Measurements from ENCODE around the gene C3orf70.

The C3orf70 gene

GRCh38 chr3:185126201-185126600, 26.7 kb downstream of the C3orf70 start:
- TF ChIP-seq NFIC (IDR thresholded peaks at IDR 0.05): no peak
- TF ChIP-seq, protein P1, sequence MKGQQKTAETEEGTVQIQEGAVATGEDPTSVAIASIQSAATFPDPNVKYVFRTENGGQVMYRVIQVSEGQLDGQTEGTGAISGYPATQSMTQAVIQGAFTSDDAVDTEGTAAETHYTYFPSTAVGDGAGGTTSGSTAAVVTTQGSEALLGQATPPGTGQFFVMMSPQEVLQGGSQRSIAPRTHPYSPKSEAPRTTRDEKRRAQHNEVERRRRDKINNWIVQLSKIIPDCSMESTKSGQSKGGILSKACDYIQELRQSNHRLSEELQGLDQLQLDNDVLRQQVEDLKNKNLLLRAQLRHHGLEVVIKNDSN (IDR thresholded peaks at IDR 0.05): no peak
- no peak for TF ChIP-seq ZBTB7A (IDR thresholded peaks at IDR 0.05; ENCODE audit: low read depth)
- TF ChIP-seq YY1 (IDR thresholded peaks at IDR 0.05; ENCODE audit: low read depth): no peak
- TF ChIP-seq CEBPB (IDR thresholded peaks at IDR 0.05): no peak
- no peak for TF ChIP-seq TEAD4 (IDR thresholded peaks at IDR 0.05)
- TF ChIP-seq EP300 (IDR thresholded peaks at IDR 0.05; ENCODE audit: borderline replicate concordance): no peak
- no peak for TF ChIP-seq TAF1 (IDR thresholded peaks at IDR 0.05; ENCODE audit: low read depth)
- TF ChIP-seq EGR1 (IDR thresholded peaks at IDR 0.05): no peak
- TF ChIP-seq RAD21 (IDR thresholded peaks at IDR 0.05; ENCODE audit: low read depth): no peak
- TF ChIP-seq, protein P2, sequence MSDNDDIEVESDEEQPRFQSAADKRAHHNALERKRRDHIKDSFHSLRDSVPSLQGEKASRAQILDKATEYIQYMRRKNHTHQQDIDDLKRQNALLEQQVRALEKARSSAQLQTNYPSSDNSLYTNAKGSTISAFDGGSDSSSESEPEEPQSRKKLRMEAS (IDR thresholded peaks at IDR 0.05): no peak
- no peak for TF ChIP-seq TCF12 (IDR thresholded peaks at IDR 0.05; ENCODE audit: low read depth)
- TF ChIP-seq, protein P3, sequence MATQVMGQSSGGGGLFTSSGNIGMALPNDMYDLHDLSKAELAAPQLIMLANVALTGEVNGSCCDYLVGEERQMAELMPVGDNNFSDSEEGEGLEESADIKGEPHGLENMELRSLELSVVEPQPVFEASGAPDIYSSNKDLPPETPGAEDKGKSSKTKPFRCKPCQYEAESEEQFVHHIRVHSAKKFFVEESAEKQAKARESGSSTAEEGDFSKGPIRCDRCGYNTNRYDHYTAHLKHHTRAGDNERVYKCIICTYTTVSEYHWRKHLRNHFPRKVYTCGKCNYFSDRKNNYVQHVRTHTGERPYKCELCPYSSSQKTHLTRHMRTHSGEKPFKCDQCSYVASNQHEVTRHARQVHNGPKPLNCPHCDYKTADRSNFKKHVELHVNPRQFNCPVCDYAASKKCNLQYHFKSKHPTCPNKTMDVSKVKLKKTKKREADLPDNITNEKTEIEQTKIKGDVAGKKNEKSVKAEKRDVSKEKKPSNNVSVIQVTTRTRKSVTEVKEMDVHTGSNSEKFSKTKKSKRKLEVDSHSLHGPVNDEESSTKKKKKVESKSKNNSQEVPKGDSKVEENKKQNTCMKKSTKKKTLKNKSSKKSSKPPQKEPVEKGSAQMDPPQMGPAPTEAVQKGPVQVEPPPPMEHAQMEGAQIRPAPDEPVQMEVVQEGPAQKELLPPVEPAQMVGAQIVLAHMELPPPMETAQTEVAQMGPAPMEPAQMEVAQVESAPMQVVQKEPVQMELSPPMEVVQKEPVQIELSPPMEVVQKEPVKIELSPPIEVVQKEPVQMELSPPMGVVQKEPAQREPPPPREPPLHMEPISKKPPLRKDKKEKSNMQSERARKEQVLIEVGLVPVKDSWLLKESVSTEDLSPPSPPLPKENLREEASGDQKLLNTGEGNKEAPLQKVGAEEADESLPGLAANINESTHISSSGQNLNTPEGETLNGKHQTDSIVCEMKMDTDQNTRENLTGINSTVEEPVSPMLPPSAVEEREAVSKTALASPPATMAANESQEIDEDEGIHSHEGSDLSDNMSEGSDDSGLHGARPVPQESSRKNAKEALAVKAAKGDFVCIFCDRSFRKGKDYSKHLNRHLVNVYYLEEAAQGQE (IDR thresholded peaks at IDR 0.05; ENCODE audit: low read depth): no peak

DNA sequence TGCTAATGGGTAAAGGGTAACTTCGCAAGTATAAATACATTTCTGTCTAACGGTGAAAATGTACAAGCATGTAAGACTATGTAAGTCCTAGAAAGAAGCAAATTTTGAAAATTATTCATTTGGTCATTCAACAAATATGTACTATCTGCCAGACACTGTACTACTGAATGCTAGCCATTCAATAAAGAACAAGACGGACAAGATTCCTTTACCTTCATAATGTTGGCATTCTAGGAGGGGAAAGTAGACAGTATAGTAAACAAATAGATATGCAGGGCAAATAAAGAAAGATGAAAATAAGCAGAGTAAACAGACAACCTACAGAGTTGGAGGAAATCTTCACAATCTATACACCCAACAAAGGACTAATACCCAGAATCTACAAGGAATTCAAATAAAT, 32.7 kb downstream of the C3orf70 start:
- no peak for TF ChIP-seq NFIC (IDR thresholded peaks at IDR 0.05)
- TF ChIP-seq TCF12 (IDR thresholded peaks at IDR 0.05; ENCODE audit: low read depth): no peak
- no peak for TF ChIP-seq RAD21 (IDR thresholded peaks at IDR 0.05; ENCODE audit: low read depth)
- no peak for TF ChIP-seq TEAD4 (IDR thresholded peaks at IDR 0.05)
- TF ChIP-seq TAF1 (IDR thresholded peaks at IDR 0.05; ENCODE audit: low read depth): no peak
- TF ChIP-seq, protein P1 (IDR thresholded peaks at IDR 0.05): no peak
- no peak for TF ChIP-seq ZBTB7A (IDR thresholded peaks at IDR 0.05; ENCODE audit: low read depth)
- TF ChIP-seq CEBPB (IDR thresholded peaks at IDR 0.05): no peak
- TF ChIP-seq YY1 (IDR thresholded peaks at IDR 0.05; ENCODE audit: low read depth): no peak
- TF ChIP-seq FOXM1 (IDR thresholded peaks at IDR 0.05; ENCODE audit: borderline replicate concordance, low read depth): no peak
- TF ChIP-seq, protein P3 (IDR thresholded peaks at IDR 0.05; ENCODE audit: low read depth): no peak
- TF ChIP-seq, protein P2 (IDR thresholded peaks at IDR 0.05): no peak

- TF ChIP-seq CEBPB (IDR thresholded peaks at IDR 0.05) (no peak), RAD21 (IDR thresholded peaks at IDR 0.05; ENCODE audit: low read depth) (no peak)
Observed at GRCh38 chr3:185115371-185115770, 37.5 kb downstream of the C3orf70 start.

GRCh38 chr3:185114756-185115155, 38.1 kb downstream of the C3orf70 start:
- TF ChIP-seq, protein P2 (IDR thresholded peaks at IDR 0.05): no peak
- TF ChIP-seq CEBPB (IDR thresholded peaks at IDR 0.05) (no peak), FOXM1 (IDR thresholded peaks at IDR 0.05; ENCODE audit: borderline replicate concordance, low read depth) (no peak), RAD21 (IDR thresholded peaks at IDR 0.05; ENCODE audit: low read depth) (no peak), TAF1 (IDR thresholded peaks at IDR 0.05; ENCODE audit: low read depth) (no peak), ZBTB7A (IDR thresholded peaks at IDR 0.05; ENCODE audit: low read depth) (no peak), NFIC (IDR thresholded peaks at IDR 0.05) (no peak), TCF12 (IDR thresholded peaks at IDR 0.05; ENCODE audit: low read depth) (no peak), CREB1 (IDR thresholded peaks at IDR 0.05; ENCODE audit: low read depth) (no peak), EP300 (IDR thresholded peaks at IDR 0.05; ENCODE audit: borderline replicate concordance) (no peak), EGR1 (IDR thresholded peaks at IDR 0.05) (no peak)
- TF ChIP-seq, protein P1 (IDR thresholded peaks at IDR 0.05): no peak
- TF ChIP-seq, protein P3 (IDR thresholded peaks at IDR 0.05; ENCODE audit: low read depth): no peak

Data from Ishikawa (cell line).